ENCODE data around the gene PDE4D. TPM values are rescaled to one million over a fixed set of nuclear protein-coding genes. Genes with fewer than 3 reads are reported as not detected.

The PDE4D gene
- total RNA-seq, 5 donors from 2014 or later (not counting 1 experiment from before 2014, with no cell fraction given) = 45.1 to 136 (median 64.9) TPM

DNA sequence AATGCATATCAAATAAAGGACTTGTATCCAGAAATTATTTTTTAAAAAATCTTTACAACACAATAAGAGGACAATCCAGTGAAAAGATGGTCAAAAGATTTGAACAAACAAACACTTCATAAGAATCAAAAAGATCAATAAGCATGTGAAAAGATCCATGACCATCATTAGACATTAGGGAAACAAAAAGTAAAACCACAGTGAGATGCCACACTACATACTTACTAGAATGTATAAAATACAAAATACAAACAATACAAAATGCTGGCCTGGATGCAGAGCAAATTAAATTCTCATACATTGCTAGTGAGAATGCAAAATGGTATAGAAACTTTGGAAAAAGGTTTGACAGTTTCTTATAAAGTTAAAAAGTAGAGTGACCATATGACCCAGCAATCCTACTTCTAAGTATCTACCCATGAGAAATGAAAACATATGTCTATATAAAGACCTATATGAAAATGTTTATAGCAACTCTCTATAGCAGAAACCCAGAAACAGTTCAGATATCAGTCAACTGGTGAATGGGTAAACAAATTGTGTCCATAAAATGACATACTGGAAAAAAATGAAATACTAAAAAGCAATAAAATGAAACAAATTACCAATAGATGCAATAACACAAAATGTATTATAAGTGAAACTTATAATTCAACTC lies 884.6 kb downstream of the PDE4D start:
- H3K36me3 ChIP-seq (ENCODE audit: control insufficient read depth in 2 of 2, extremely low read depth in 1 of 2, insufficient read depth in 1 of 2, low read length in 1 of 2) = no peaks in the 10 kb centered on the region
- DNase-seq = no peak
- Mint-ChIP-seq H3K9me3 (peaks cover 16 to 20% (median 16%) of the 10 kb centered on the region in 3 donors), H3K36me3 (peaks cover 36% of the 10 kb centered on the region), H3K27ac (peak overlapping the region in 1 of 2 donors; percentile 50), H3K27me3 (no peaks in the 10 kb centered on the region), H3K4me3 (no peak overlapping the region), H3K4me1 (peaks cover 64 to 76% (median 72%) of the 10 kb centered on the region in 3 donors)
- CTCF ChIA-PET = interaction anchor here (0.8 to 2.6 kb wide), 4 partner anchors 25 to 118 kb away, joined by 3 to 14 read pairs (median 6); no protein-coding TSS in a partner anchor
- H3K4me1 ChIP-seq (ENCODE audit: control insufficient read depth in 1 of 2, extremely low read depth in 1 of 2, insufficient read depth in 2 of 2, low read length in 2 of 2) = peaks cover 0 to 17% of the 10 kb centered on the region in 2 experiments
- H3K27ac ChIP-seq (ENCODE audit: low read length) = no peak overlapping the region
- no peak for ATAC-seq (replicated peaks in 1 of 4)
- H3K9me3 ChIP-seq = no peaks in the 10 kb centered on the region
- POLR2A ChIA-PET = interaction anchor here in 1 of 2 donors (0.8 kb wide), 1 partner anchor 9 kb away, joined by 3 read pairs; no protein-coding TSS in a partner anchor
- H3K27me3 ChIP-seq (replicated peaks in 1 of 2; ENCODE audit: control insufficient read depth in 2 of 2, extremely low read depth in 1 of 2, insufficient read depth in 2 of 2, low read length in 1 of 2) = no peaks in the 10 kb centered on the region
- H3K4me3 ChIP-seq (ENCODE audit: control insufficient read depth in 1 of 2, extremely low read depth in 1 of 2, low read length in 1 of 2) = no peak overlapping the region

GRCh38 chr5:59007460-59008063 lies 886.0 kb downstream of the PDE4D start:
- Mint-ChIP-seq H3K4me1 (peaks cover 65 to 76% (median 71%) of the 10 kb centered on the region in 3 donors), H3K4me3 (no peak overlapping the region), H3K9me3 (peaks cover 6 to 11% (median 10%) of the 10 kb centered on the region in 3 donors), H3K27me3 (no peaks in the 10 kb centered on the region), H3K27ac (no peak overlapping the region), H3K36me3 (peaks cover 28% of the 10 kb centered on the region)
- Histone ChIP-seq H3K4me3 (ENCODE audit: control insufficient read depth in 1 of 2, extremely low read depth in 1 of 2, low read length in 1 of 2) (no peak overlapping the region), H3K27me3 (replicated peaks in 1 of 2; ENCODE audit: control insufficient read depth in 2 of 2, extremely low read depth in 1 of 2, insufficient read depth in 2 of 2, low read length in 1 of 2) (no peaks in the 10 kb centered on the region), H3K36me3 (ENCODE audit: control insufficient read depth in 2 of 2, extremely low read depth in 1 of 2, insufficient read depth in 1 of 2, low read length in 1 of 2) (no peaks in the 10 kb centered on the region), H3K9me3 (no peaks in the 10 kb centered on the region), H3K27ac (ENCODE audit: low read length) (no peak overlapping the region), H3K4me1 (ENCODE audit: control insufficient read depth in 1 of 2, extremely low read depth in 1 of 2, insufficient read depth in 2 of 2, low read length in 2 of 2) (peaks cover 0 to 28% of the 10 kb centered on the region in 2 experiments)
- ChIA-PET POLR2A (no interaction called here), CTCF (interaction anchor here (0.5 to 2.6 kb wide), 10 partner anchors 26 to 167 kb away, joined by 3 to 14 read pairs (median 4); no protein-coding TSS in a partner anchor)
- ATAC-seq (replicated peaks in 1 of 4) = no peak
- WGBS (ENCODE audit: insufficient coverage) = no CpG with 5 or more reads among the region's 2 CpGs
- DNase-seq = peak in 1 of 35 experiments; percentile 31

DNA sequence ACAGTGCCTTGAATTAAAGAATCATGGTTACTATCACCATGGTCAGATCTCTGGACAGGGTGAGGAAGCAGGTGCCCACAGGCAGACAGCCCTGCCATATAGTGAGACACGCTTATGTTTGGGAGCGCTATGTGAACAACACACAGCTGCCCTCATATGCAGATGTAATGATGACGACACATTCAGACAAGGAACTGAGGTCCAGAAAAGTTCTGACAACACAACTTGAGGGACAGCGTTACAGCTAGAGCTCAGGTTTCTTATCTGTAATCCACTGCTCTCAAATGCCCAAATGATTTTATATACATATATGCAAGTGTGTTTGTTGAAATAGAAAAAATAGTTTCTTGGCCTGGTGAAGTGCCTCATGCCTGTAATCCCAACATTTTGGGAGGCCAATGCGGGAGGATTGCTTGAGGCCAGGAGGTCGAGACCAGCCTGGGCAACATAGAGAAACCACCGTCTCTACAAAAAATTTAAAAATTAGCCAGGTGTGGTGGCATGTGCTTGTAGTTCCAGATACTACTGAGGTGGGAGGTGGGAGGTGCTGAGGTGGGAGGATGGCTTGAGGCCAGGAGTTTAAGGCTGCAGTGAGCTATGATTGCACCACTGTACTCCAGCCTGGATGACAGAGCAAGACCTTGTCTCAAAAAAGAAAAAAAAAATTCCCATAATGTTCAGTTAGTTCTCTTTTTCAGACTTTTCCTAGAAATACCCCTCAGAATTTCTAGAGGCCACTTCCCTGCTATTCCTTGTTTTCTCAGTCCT lies 887.4 kb downstream of the PDE4D start:
- 100% methylated on average over 3 of the region's 7 CpGs for WGBS (ENCODE audit: insufficient coverage)
- ATAC-seq (replicated peaks in 1 of 4) = no peak

DNA sequence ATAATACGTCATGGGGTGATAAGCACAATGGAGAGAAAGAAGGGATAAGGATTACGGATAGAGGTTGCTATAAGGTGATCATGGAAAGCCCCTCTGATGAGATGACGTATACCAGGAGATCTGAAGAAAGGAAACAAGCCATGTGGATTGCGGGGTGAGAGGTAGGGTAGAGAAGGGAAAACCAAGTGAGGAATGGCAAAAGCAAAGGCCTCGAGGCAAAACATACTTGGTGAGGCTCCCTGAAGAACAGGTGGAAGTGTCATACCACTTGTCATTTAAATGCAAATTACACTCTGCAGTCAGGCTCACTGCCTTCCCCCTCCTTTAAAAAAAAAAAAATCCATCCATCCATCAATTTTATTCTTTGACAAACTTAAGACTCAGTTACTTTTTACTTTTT lies 889.9 kb downstream of the PDE4D start:
- Mint-ChIP-seq H3K4me3 (no peak overlapping the region), H3K4me1 (peaks cover 80 to 83% (median 82%) of the 10 kb centered on the region in 3 donors), H3K27ac (no peak overlapping the region), H3K36me3 (peaks cover 16% of the 10 kb centered on the region), H3K9me3 (no peaks in the 10 kb centered on the region), H3K27me3 (no peaks in the 10 kb centered on the region)
- no peak overlapping the region for H3K27ac ChIP-seq (ENCODE audit: low read length)
- ATAC-seq (replicated peaks in 1 of 4) (no peak), DNase-seq (no peak)
- WGBS (ENCODE audit: insufficient coverage) = 100% methylated on average over 3 of the region's 5 CpGs
- ChIA-PET POLR2A (no interaction called here), CTCF (interaction anchor here in 1 of 2 donors (0.6 to 1.3 kb wide), 2 partner anchors 90 to 110 kb away, joined by 3 to 5 read pairs; no protein-coding TSS in a partner anchor)
- no peaks in the 10 kb centered on the region for H3K27me3 ChIP-seq (replicated peaks in 1 of 2; ENCODE audit: control insufficient read depth in 2 of 2, extremely low read depth in 1 of 2, insufficient read depth in 2 of 2, low read length in 1 of 2)
- no peak overlapping the region for H3K4me3 ChIP-seq (ENCODE audit: control insufficient read depth in 1 of 2, extremely low read depth in 1 of 2, low read length in 1 of 2)
- H3K36me3 ChIP-seq (ENCODE audit: control insufficient read depth in 2 of 2, extremely low read depth in 1 of 2, insufficient read depth in 1 of 2, low read length in 1 of 2) = no peaks in the 10 kb centered on the region
- no peaks in the 10 kb centered on the region for H3K9me3 ChIP-seq
- peaks cover 2 to 49% of the 10 kb centered on the region in 2 experiments for H3K4me1 ChIP-seq (ENCODE audit: control insufficient read depth in 1 of 2, extremely low read depth in 1 of 2, insufficient read depth in 2 of 2, low read length in 2 of 2)

More for the DNA sequence above, 887.4 kb downstream of the PDE4D start:
- Mint-ChIP-seq H3K36me3 (peaks cover 20% of the 10 kb centered on the region), H3K4me1 (peaks cover 74 to 82% (median 80%) of the 10 kb centered on the region in 3 donors), H3K27me3 (no peaks in the 10 kb centered on the region), H3K9me3 (no peaks in the 10 kb centered on the region), H3K4me3 (no peak overlapping the region), H3K27ac (no peak overlapping the region)
- Histone ChIP-seq H3K4me3 (ENCODE audit: control insufficient read depth in 1 of 2, extremely low read depth in 1 of 2, low read length in 1 of 2) (no peak overlapping the region), H3K9me3 (no peaks in the 10 kb centered on the region), H3K4me1 (ENCODE audit: control insufficient read depth in 1 of 2, extremely low read depth in 1 of 2, insufficient read depth in 2 of 2, low read length in 2 of 2) (peaks cover 0 to 41% of the 10 kb centered on the region in 2 experiments), H3K27me3 (replicated peaks in 1 of 2; ENCODE audit: control insufficient read depth in 2 of 2, extremely low read depth in 1 of 2, insufficient read depth in 2 of 2, low read length in 1 of 2) (no peaks in the 10 kb centered on the region), H3K27ac (ENCODE audit: low read length) (no peak overlapping the region), H3K36me3 (ENCODE audit: control insufficient read depth in 2 of 2, extremely low read depth in 1 of 2, insufficient read depth in 1 of 2, low read length in 1 of 2) (no peaks in the 10 kb centered on the region)
- no peak for DNase-seq
- ChIA-PET POLR2A (no interaction called here), CTCF (interaction anchor here (1.0 to 2.6 kb wide), 5 partner anchors 27 to 132 kb away, joined by 3 to 14 read pairs (median 9); no protein-coding TSS in a partner anchor)

DNA sequence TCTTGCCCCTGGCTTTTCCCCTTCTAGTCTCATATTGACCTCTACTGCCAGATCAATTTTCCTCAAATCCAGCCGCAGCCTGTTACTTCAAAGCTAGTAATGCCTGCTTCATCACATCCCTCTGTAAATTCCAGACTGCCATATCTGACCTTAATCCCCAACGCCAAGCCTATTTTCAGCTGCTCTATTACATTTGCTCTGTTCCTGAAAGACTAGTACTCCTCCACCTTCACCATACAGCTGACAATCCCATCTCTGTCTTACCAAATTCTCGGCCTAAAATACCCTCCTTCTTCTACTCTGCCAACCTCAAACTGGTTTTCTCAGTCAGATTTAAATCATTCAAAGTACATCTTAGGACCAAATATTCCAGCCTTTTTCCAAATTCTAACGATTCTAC lies 890.4 kb downstream of the PDE4D start:
- whole genome bisulfite sequencing (ENCODE audit: insufficient coverage) = 96% methylated on average over 3 of the region's 4 CpGs
- H3K27me3 ChIP-seq (replicated peaks in 1 of 2; ENCODE audit: control insufficient read depth in 2 of 2, extremely low read depth in 1 of 2, insufficient read depth in 2 of 2, low read length in 1 of 2) = no peaks in the 10 kb centered on the region
- POLR2A ChIA-PET = interaction anchor here in 1 of 2 donors (0.7 kb wide), 1 partner anchor 76 kb away, joined by 3 read pairs; no protein-coding TSS in a partner anchor
- peaks cover 2 to 49% of the 10 kb centered on the region in 2 experiments for H3K4me1 ChIP-seq (ENCODE audit: control insufficient read depth in 1 of 2, extremely low read depth in 1 of 2, insufficient read depth in 2 of 2, low read length in 2 of 2)
- H3K27ac Mint-ChIP-seq = no peak overlapping the region
- no peaks in the 10 kb centered on the region for H3K9me3 Mint-ChIP-seq
- DNase-seq (no peak), ATAC-seq (replicated peaks in 1 of 4) (no peak)
- no peaks in the 10 kb centered on the region for H3K27me3 Mint-ChIP-seq
- no peak overlapping the region for H3K4me3 ChIP-seq (ENCODE audit: control insufficient read depth in 1 of 2, extremely low read depth in 1 of 2, low read length in 1 of 2)
- peaks cover 77 to 82% (median 79%) of the 10 kb centered on the region in 3 donors for H3K4me1 Mint-ChIP-seq
- no peaks in the 10 kb centered on the region for H3K36me3 ChIP-seq (ENCODE audit: control insufficient read depth in 2 of 2, extremely low read depth in 1 of 2, insufficient read depth in 1 of 2, low read length in 1 of 2)
- H3K27ac ChIP-seq (ENCODE audit: low read length) = no peak overlapping the region
- H3K9me3 ChIP-seq = no peaks in the 10 kb centered on the region
- CTCF ChIA-PET = interaction anchor here in 1 of 2 donors (0.6 to 1.3 kb wide), 2 partner anchors 89 to 110 kb away, joined by 3 to 5 read pairs; no protein-coding TSS in a partner anchor
- H3K36me3 Mint-ChIP-seq = peaks cover 16% of the 10 kb centered on the region
- H3K4me3 Mint-ChIP-seq = no peak overlapping the region
